PC-3 (cell line): Measurements from ENCODE around the gene CYB5R3.

ENCODE experiments used
- EZH2phosphoT487 ChIP-seq: fragments of 300-600 bp; sonication (generic); IDR thresholded peaks from 2 replicates; pipeline ENCODE4 v1.6.1; 2018; ENCODE audit warnings: mild to moderate bottlenecking, antibody characterized with exemption, low read length, borderline replicate concordance
- TF ChIP-seq, protein P1 (sequence below): fragments of 300-600 bp; sonication (generic); conservative IDR thresholded peaks from 2 replicates; pipeline ENCODE4 v1.5.1; 2017; ENCODE audit warnings: antibody characterized with exemption, low read depth, mild to moderate bottlenecking, low read length

DNA sequence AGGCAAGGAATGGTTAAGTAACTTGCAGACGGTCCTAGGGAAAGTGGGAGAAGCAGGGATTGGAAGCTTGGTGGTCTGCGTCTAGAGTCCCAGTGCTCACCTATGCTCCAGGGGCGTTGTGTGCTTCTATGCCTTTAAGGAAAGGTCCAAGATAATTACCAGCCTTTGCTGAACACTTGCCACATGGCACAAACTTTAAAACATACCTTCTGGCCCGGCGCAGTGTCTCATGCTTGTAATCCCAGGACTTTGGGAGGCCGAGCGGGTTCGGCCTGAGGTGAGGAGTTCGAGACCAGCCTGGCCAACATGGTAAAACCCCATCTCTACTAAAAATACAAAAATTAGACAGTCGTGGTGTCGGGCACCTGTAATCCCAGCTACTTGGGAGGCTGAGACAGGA is 36.9 kb downstream of the CYB5R3 start:
- TF ChIP-seq, protein P1, sequence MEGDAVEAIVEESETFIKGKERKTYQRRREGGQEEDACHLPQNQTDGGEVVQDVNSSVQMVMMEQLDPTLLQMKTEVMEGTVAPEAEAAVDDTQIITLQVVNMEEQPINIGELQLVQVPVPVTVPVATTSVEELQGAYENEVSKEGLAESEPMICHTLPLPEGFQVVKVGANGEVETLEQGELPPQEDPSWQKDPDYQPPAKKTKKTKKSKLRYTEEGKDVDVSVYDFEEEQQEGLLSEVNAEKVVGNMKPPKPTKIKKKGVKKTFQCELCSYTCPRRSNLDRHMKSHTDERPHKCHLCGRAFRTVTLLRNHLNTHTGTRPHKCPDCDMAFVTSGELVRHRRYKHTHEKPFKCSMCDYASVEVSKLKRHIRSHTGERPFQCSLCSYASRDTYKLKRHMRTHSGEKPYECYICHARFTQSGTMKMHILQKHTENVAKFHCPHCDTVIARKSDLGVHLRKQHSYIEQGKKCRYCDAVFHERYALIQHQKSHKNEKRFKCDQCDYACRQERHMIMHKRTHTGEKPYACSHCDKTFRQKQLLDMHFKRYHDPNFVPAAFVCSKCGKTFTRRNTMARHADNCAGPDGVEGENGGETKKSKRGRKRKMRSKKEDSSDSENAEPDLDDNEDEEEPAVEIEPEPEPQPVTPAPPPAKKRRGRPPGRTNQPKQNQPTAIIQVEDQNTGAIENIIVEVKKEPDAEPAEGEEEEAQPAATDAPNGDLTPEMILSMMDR, result no peak
- TF ChIP-seq EZH2phosphoT487, result no peak
